NCI-H2107 (cell line): ENCODE data around the gene FAM107A.

Experiments used
- DNase-seq: peaks from one replicate; lab custom pipeline; 2025; lab: John Stamatoyannopoulos, UW

FAM107A gene

GRCh38 chr3:58518291-58518789 is 58.9 kb downstream of the FAM107A start:
- DNase-seq, result no peak

DNA sequence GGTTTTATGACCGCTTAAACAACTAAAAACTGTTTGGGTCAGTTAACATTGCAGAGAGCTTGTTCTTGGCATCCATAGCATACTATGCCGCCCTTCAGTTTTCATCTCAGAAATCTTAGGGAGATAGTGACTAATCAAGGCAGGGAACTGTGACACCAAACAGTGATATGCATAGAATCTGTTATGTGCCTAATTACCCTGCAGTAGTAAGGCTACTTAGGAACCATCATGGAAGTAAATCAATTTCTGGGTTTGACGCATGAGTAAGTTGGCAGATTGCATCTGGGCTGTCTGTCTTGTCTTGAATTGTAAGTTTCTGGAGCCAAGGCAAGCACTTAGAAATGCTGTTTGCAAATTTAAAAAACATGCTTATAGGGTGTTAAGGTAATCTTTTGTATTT is 62.8 kb downstream of the FAM107A start:
- no peak for DNase-seq
